ENCODE data around the gene ALDH3B2. TPM values are rescaled to one million over a fixed set of nuclear protein-coding genes. Genes with fewer than 3 reads are reported as not detected.
"Not testable (repeated sequence)": the region's sequence is repeated elsewhere in the genome, so short reads cannot be mapped to it uniquely, and the experiment has no call there.

Gene ALDH3B2
- total RNA-seq, 1 experiment from 2014 or later, result 0.13 TPM

- DNase-seq (ENCODE audit: low spot score); H3K27me3 Mint-ChIP-seq (ENCODE audit: low read depth); H3K4me3 Mint-ChIP-seq; H3K9me3 Mint-ChIP-seq; ATAC-seq; H3K36me3 Mint-ChIP-seq; POLR2A ChIA-PET: not testable (repeated sequence)
- CTCF ChIA-PET, result interaction anchor here (2.3 kb wide), 1 partner anchor 56 kb away, joined by 16 read pairs; the partner anchor contains the start of gene NUDT8
- peaks cover 27% of the 10 kb centered on the region for H3K4me1 Mint-ChIP-seq
- H3K27ac Mint-ChIP-seq, result 0 out of 2 replicates have a peak overlapping the region, but pooled peaks have one; percentile 81
These were observed 11.4 kb upstream of the ALDH3B2 start for GRCh38 chr11:67685641-67686332.

- peaks cover 29% of the 10 kb centered on the region for H3K4me1 Mint-ChIP-seq
- CTCF ChIA-PET, result interaction anchor here (0.7 to 1.4 kb wide), 2 partner anchors 15 to 36 kb away, joined by 3 read pairs; no protein-coding TSS in a partner anchor
- H3K27ac Mint-ChIP-seq, result not testable (repeated sequence)
These were observed 8.0 kb upstream of the ALDH3B2 start for GRCh38 chr11:67682126-67683034.

GRCh38 chr11:67680696-67681470 lies 6.5 kb upstream of the ALDH3B2 start:
- ATAC-seq, result no peak
- Mint-ChIP-seq H3K27ac (no peak overlapping the region), H3K9me3 (peaks cover 7% of the 10 kb centered on the region), H3K27me3 (ENCODE audit: low read depth) (no peaks in the 10 kb centered on the region; the same call in 1 of the 2 replicates), H3K4me1 (peaks cover 29% of the 10 kb centered on the region), H3K4me3 (no peak overlapping the region), H3K36me3 (no peaks in the 10 kb centered on the region)
- DNase-seq (ENCODE audit: low spot score), result no peak
- ChIA-PET CTCF (interaction anchor here (1.4 to 1.6 kb wide), 2 partner anchors 13 to 51 kb away, joined by 3 to 4 read pairs; partner anchors contain the start of gene NUDT8), POLR2A (no interaction called here)
- TF ChIP-seq FOXP1 (CRISPR knock-in tag; IDR thresholded peaks at IDR 0.05; ENCODE audit: borderline replicate concordance) (no peak), RELA (CRISPR knock-in tag; IDR thresholded peaks at IDR 0.05; ENCODE audit: borderline replicate concordance) (no peak), ZNF219 (CRISPR knock-in tag; IDR thresholded peaks at IDR 0.05; ENCODE audit: borderline replicate concordance) (no peak), GABPB1 (CRISPR knock-in tag; IDR thresholded peaks at IDR 0.05) (no peak), USF1 (CRISPR knock-in tag; IDR thresholded peaks at IDR 0.05) (peak; percentile 71), ZBTB43 (CRISPR knock-in tag; IDR thresholded peaks at IDR 0.05) (no peak), USF2 (CRISPR knock-in tag; IDR thresholded peaks at IDR 0.05) (peak; percentile 79), NFE2L1 (CRISPR knock-in tag; IDR thresholded peaks at IDR 0.05) (no peak)

More at GRCh38 chr11:67682126-67683034, 8.0 kb upstream of the ALDH3B2 start:
- H3K27me3 Mint-ChIP-seq (ENCODE audit: low read depth); H3K4me3 Mint-ChIP-seq; ATAC-seq; H3K36me3 Mint-ChIP-seq; DNase-seq (ENCODE audit: low spot score); POLR2A ChIA-PET; H3K9me3 Mint-ChIP-seq: not testable (repeated sequence)

GRCh38 chr11:67675058-67675747 lies 780 bp upstream of the ALDH3B2 start:
- DNase-seq (ENCODE audit: low spot score) (no peak), ATAC-seq (no peak)
- H3K36me3 Mint-ChIP-seq, result peaks cover 3% of the 10 kb centered on the region; the same call in 1 of the 2 replicates
- peaks cover 7% of the 10 kb centered on the region for H3K9me3 Mint-ChIP-seq
- POLR2A ChIA-PET, result no interaction called here
- H3K4me1 Mint-ChIP-seq, result peaks cover 20% of the 10 kb centered on the region
- H3K27me3 Mint-ChIP-seq (ENCODE audit: low read depth), result no peaks in the 10 kb centered on the region; the same call in 1 of the 2 replicates
- no peak overlapping the region for H3K27ac Mint-ChIP-seq
- no peak overlapping the region for H3K4me3 Mint-ChIP-seq
- CTCF ChIA-PET, result interaction anchor here (0.9 to 4.8 kb wide), 4 partner anchors 16 to 117 kb away, joined by 4 to 18 read pairs (median 8); partner anchors contain the start of gene NUDT8
- TF ChIP-seq ATF2 (CRISPR knock-in tag; IDR thresholded peaks at IDR 0.05; ENCODE audit: borderline replicate concordance, low read depth) (no peak), SOX15 (CRISPR knock-in tag; IDR thresholded peaks at IDR 0.05) (no peak), NFE2L1 (CRISPR knock-in tag; IDR thresholded peaks at IDR 0.05) (no peak), SMAD4 (CRISPR knock-in tag; IDR thresholded peaks at IDR 0.05) (no peak), E2F5 (CRISPR knock-in tag; IDR thresholded peaks at IDR 0.05) (no peak), IRF1 (CRISPR knock-in tag; IDR thresholded peaks at IDR 0.05) (no peak), ZBTB43 (CRISPR knock-in tag; IDR thresholded peaks at IDR 0.05) (no peak), USF1 (CRISPR knock-in tag; IDR thresholded peaks at IDR 0.05) (no peak)
